ENCODE results near the gene CRIP2. TPM values are rescaled to one million over a fixed set of nuclear protein-coding genes. Genes with fewer than 3 reads are reported as not detected.
A peak's percentile ranks its signal among the peaks of the same experiment; 100 is the strongest.

The CRIP2 gene
- total and polyA plus RNA-seq, 4 donors, result 4.3 to 40.0 (median 20.7) TPM

- DNase-seq (ENCODE audit: low spot score), result no peak
- no peaks in the 10 kb centered on the region for H3K9me3 ChIP-seq (ENCODE audit: control insufficient read depth in 4 of 4, low read length in 3 of 4)
- H3K4me3 ChIP-seq (ENCODE audit: low read depth in 1 of 3, low read length in 3 of 3), result peak within 1 kb of the TSS in 2 of 3 donors; percentile 42 to 72
- H3K9ac ChIP-seq (ENCODE audit: low read depth in 1 of 2, low read length in 2 of 2), result no peak within 1 kb of the TSS
- 3% methylated on average over 88 of the region's 88 CpGs for WGBS
- H3K27me3 ChIP-seq (ENCODE audit: control insufficient read depth in 4 of 4, insufficient read depth in 4 of 4, low read length in 3 of 4), result no peaks in the 10 kb centered on the region
- no peak within 1 kb of the TSS for H3K27ac ChIP-seq (ENCODE audit: low read depth in 1 of 2, low read length in 2 of 2)
- TF ChIP-seq EGR1 (IDR thresholded peaks at IDR 0.05; ENCODE audit: low read depth in 2 of 2), result no peak
- TF ChIP-seq GABPA (IDR thresholded peaks at IDR 0.05 in 1 of 2, conservative IDR thresholded peaks at IDR 0.05 in 1 of 2), result no peak
- TF ChIP-seq YY1 (IDR thresholded peaks at IDR 0.05), result no peak
- peaks cover 9 to 30% (median 20%) of the 10 kb centered on the region in 4 donors for H3K4me1 ChIP-seq (ENCODE audit: control insufficient read depth in 4 of 4, insufficient read depth in 4 of 4, low read length in 3 of 4)
- peaks cover 0 to 1% (median 0%) of the 10 kb centered on the region in 4 donors for H3K36me3 ChIP-seq (ENCODE audit: control insufficient read depth in 4 of 4, insufficient read depth in 3 of 4, low read depth in 1 of 4, low read length in 3 of 4)
Measured at GRCh38 chr14:105525861-105526775, 51.5 kb downstream of the CRIP2 start, which contains the start of gene TMEM121. TSS of gene TMEM121 (plus strand) at chr14:105526583. CDS start at chr14:105528835, 2,252 bp downstream.

DNA sequence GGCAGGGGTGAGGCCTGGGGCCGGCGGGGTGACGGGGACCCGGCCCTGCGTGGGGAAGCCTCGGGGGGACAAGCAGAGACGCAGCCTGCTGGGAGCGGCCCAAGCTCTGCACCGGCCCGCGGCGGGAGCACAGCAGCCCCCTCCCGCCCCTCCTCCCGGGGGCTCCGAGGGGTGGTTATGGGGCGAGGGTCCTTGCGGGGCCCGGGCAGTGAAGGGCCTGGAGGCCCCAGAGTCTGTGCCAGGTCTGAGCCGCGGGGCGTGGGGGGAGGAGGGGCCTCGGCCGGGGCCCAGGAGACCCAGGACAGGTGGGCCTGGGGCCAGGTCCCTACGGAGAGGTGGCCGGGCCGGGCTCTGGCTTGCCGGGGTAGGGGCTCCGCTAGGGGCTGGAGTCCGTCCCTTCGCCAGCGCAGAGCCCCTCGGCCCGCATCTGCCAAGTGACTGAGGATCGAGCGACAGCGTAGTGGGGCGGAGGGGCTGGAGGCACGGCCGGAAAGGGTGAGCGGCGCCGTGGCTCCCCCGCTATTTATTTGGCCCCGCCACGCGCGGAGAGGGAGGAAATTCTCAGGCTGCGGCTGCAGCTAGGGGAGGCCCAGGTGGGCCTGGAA, 52.3 kb downstream of the CRIP2 start:
- WGBS, result 4% methylated on average over 48 of the region's 48 CpGs
- Histone ChIP-seq H3K4me1 (ENCODE audit: control insufficient read depth in 4 of 4, insufficient read depth in 4 of 4, low read length in 3 of 4) (peaks cover 9 to 30% (median 20%) of the 10 kb centered on the region in 4 donors), H3K27ac (ENCODE audit: low read depth in 1 of 2, low read length in 2 of 2) (no peak overlapping the region), H3K27me3 (ENCODE audit: control insufficient read depth in 4 of 4, insufficient read depth in 4 of 4, low read length in 3 of 4) (no peaks in the 10 kb centered on the region), H3K36me3 (ENCODE audit: control insufficient read depth in 4 of 4, insufficient read depth in 3 of 4, low read depth in 1 of 4, low read length in 3 of 4) (peaks cover 0 to 1% (median 0%) of the 10 kb centered on the region in 4 donors), H3K4me3 (ENCODE audit: low read depth in 1 of 3, low read length in 3 of 3) (peak overlapping the region in 2 of 3 donors; percentile 42 to 72), H3K9ac (ENCODE audit: low read depth in 1 of 2, low read length in 2 of 2) (no peak overlapping the region), H3K9me3 (ENCODE audit: control insufficient read depth in 4 of 4, low read length in 3 of 4) (no peaks in the 10 kb centered on the region)
- DNase-seq (ENCODE audit: low spot score), result no peak
- TF ChIP-seq, protein P1, sequence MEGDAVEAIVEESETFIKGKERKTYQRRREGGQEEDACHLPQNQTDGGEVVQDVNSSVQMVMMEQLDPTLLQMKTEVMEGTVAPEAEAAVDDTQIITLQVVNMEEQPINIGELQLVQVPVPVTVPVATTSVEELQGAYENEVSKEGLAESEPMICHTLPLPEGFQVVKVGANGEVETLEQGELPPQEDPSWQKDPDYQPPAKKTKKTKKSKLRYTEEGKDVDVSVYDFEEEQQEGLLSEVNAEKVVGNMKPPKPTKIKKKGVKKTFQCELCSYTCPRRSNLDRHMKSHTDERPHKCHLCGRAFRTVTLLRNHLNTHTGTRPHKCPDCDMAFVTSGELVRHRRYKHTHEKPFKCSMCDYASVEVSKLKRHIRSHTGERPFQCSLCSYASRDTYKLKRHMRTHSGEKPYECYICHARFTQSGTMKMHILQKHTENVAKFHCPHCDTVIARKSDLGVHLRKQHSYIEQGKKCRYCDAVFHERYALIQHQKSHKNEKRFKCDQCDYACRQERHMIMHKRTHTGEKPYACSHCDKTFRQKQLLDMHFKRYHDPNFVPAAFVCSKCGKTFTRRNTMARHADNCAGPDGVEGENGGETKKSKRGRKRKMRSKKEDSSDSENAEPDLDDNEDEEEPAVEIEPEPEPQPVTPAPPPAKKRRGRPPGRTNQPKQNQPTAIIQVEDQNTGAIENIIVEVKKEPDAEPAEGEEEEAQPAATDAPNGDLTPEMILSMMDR (IDR thresholded peaks at IDR 0.05; ENCODE audit: low read depth, low read length, missing input control), result no peak
- TF ChIP-seq REST (IDR thresholded peaks at IDR 0.05) (no peak), YY1 (IDR thresholded peaks at IDR 0.05) (no peak), TAF1 (conservative IDR thresholded peaks at IDR 0.05) (no peak), RAD21 (IDR thresholded peaks at IDR 0.05) (no peak), SP1 (IDR thresholded peaks at IDR 0.05) (no peak), HNF4G (IDR thresholded peaks at IDR 0.05) (no peak), GABPA (IDR thresholded peaks at IDR 0.05 in 1 of 2, conservative IDR thresholded peaks at IDR 0.05 in 1 of 2) (no peak), RXRA (IDR thresholded peaks at IDR 0.05) (no peak), ZBTB33 (IDR thresholded peaks at IDR 0.05) (no peak), FOXA2 (IDR thresholded peaks at IDR 0.05) (no peak), FOXA1 (IDR thresholded peaks at IDR 0.05) (no peak), EGR1 (IDR thresholded peaks at IDR 0.05; ENCODE audit: low read depth in 2 of 2) (no peak), HNF4A (conservative IDR thresholded peaks at IDR 0.05) (no peak), JUND (IDR thresholded peaks at IDR 0.05) (no peak)
- TF ChIP-seq, protein P2, sequence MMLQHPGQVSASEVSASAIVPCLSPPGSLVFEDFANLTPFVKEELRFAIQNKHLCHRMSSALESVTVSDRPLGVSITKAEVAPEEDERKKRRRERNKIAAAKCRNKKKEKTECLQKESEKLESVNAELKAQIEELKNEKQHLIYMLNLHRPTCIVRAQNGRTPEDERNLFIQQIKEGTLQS (IDR thresholded peaks at IDR 0.05), result no peak
- TF ChIP-seq, protein P3, sequence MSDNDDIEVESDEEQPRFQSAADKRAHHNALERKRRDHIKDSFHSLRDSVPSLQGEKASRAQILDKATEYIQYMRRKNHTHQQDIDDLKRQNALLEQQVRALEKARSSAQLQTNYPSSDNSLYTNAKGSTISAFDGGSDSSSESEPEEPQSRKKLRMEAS (IDR thresholded peaks at IDR 0.05), result no peak

Measured in liver (tissue), 9 donors.